ENCODE results near the gene IL10RB.
"Not testable (repeated sequence)": the region's sequence is repeated elsewhere in the genome, so short reads cannot be mapped to it uniquely, and the experiment has no call there.

Gene IL10RB

GRCh38 chr21:33266050-33266788 lies at the start of gene IL10RB:
TSS of gene IL10RB (plus strand) at chr21:33266367. CDS start at chr21:33266466, 99 bp downstream.
- peak; percentile 68 to 76 for DNase-seq (ENCODE audit: low read depth in 2 of 2)

- no peak for DNase-seq (ENCODE audit: low read depth in 2 of 2)
Observed at GRCh38 chr21:33217138-33217520, 49.0 kb upstream of the IL10RB start.

GRCh38 chr21:33219300-33219699 lies 46.9 kb upstream of the IL10RB start:
- no peak for DNase-seq (ENCODE audit: low read depth in 2 of 2)

GRCh38 chr21:33219954-33220353 lies 46.2 kb upstream of the IL10RB start:
- no peak for DNase-seq (ENCODE audit: low read depth in 2 of 2)

- not testable (repeated sequence) for DNase-seq (ENCODE audit: low read depth in 2 of 2)
Observed at GRCh38 chr21:33225376-33225775, 40.8 kb upstream of the IL10RB start.

- DNase-seq (ENCODE audit: low read depth in 2 of 2) = no peak
Observed at GRCh38 chr21:33228455-33228854, 37.7 kb upstream of the IL10RB start.

GRCh38 chr21:33229099-33229783 lies 36.9 kb upstream of the IL10RB start:
- no peak for DNase-seq (ENCODE audit: low read depth in 2 of 2)

- peak; percentile 67 to 76 for DNase-seq (ENCODE audit: low read depth in 2 of 2)
Observed at GRCh38 chr21:33229784-33230544, 36.2 kb upstream of the IL10RB start, which contains the start of gene IFNAR2. TSS of gene IFNAR2 (plus strand) at chr21:33229938. CDS start at chr21:33241923, 11,985 bp downstream.

- DNase-seq (ENCODE audit: low read depth in 2 of 2) = no peak
Observed at GRCh38 chr21:33230545-33231324, 35.4 kb upstream of the IL10RB start.

- DNase-seq (ENCODE audit: low read depth in 2 of 2) = peak; percentile 15 to 27
Observed at GRCh38 chr21:33231526-33231925, 34.6 kb upstream of the IL10RB start.

- no peak for DNase-seq (ENCODE audit: low read depth in 2 of 2)
Observed at GRCh38 chr21:33232291-33233034, 33.7 kb upstream of the IL10RB start.

GRCh38 chr21:33234635-33235520 lies 31.3 kb upstream of the IL10RB start:
- DNase-seq (ENCODE audit: low read depth in 2 of 2) = no peak

- no peak for DNase-seq (ENCODE audit: low read depth in 2 of 2)
Observed at GRCh38 chr21:33236013-33236686, 30.0 kb upstream of the IL10RB start.

- DNase-seq (ENCODE audit: low read depth in 2 of 2) = no peak
Observed at GRCh38 chr21:33236766-33237165, 29.4 kb upstream of the IL10RB start.

- no peak for DNase-seq (ENCODE audit: low read depth in 2 of 2)
Observed at GRCh38 chr21:33237486-33237885, 28.7 kb upstream of the IL10RB start.

- no peak for DNase-seq (ENCODE audit: low read depth in 2 of 2)
Observed at GRCh38 chr21:33238146-33238545, 28.0 kb upstream of the IL10RB start.

GRCh38 chr21:33238565-33239255 lies 27.5 kb upstream of the IL10RB start:
- DNase-seq (ENCODE audit: low read depth in 2 of 2) = no peak

GRCh38 chr21:33239559-33240127 lies 26.5 kb upstream of the IL10RB start:
- DNase-seq (ENCODE audit: low read depth in 2 of 2) = not testable (repeated sequence)

Data from stimulated activated CD4-positive, alpha-beta T cell treated with anti-CD3 and anti-CD28 coated beads, Interleukin-1b, Interleukin-23, amount 100 ng/mL, for 4 hours (primary cell).